HepG2 (cell line): ENCODE results near the gene TM6SF1. TPM values are rescaled to one million over a fixed set of nuclear protein-coding genes. Genes with fewer than 3 reads are reported as not detected.

Source experiments
- ATAC-seq: fragments of 200-7000 bp; cut with Tn5 transposase; 3 replicates; pipeline ENCODE4 v1.9.1; 2020; ENCODE audit warnings: mild to moderate bottlenecking, moderate library complexity
- BruUV-seq: library from RNA; stranded (reverse); fragments of 400-500 nt; replicated peaks from 2 replicates; lab custom pipeline; 2021; lab: Mats Ljungman, UMichigan
- CTCF ChIA-PET: fragments of 300-600 bp; formaldehyde crosslinking; extraction: SDS; loops from one replicate; lab custom pipeline; 2021; ENCODE audit warnings: low total read pairs, inconsistent platforms, low intra/inter-chr PET ratio; lab: Yijun Ruan, JAX
- POLR2A ChIA-PET: fragments of 350-600 bp; sonication (Branson Sonifier 250); formaldehyde crosslinking; loops from one replicate; lab custom pipeline; 2020; ENCODE audit warnings: antibody characterized with exemption, inconsistent platforms; lab: Yijun Ruan, JAX
- DNase-seq: peaks from one replicate; pipeline ENCODE4 v3.0.0-alpha.2; 2015; ENCODE audit warnings: low spot score
- FAIRE-seq: peaks from 3 replicates; lab custom pipeline; 2011; peaks lifted over from hg19 to GRCh38; lab: Jason Lieb, UNC
- H2AFZ ChIP-seq: one replicate; pipeline ENCODE4 v1.6.1; 2011; ENCODE audit warnings: low read length, inconsistent platforms
- H3K27ac ChIP-seq: fragments of 300-600 bp; 3 replicates; pipeline ENCODE4 v1.8.0; 2011; ENCODE audit warnings: mixed run types, mild to moderate bottlenecking, mixed read lengths, low read length, inconsistent platforms; ENCODE audit not compliant: insufficient read depth; ENCODE audit errors: extremely low read length
- H3K27me3 ChIP-seq, 2 experiments: fragments of 200-600 bp in 1 of 2; 2 replicates in 1 of 2; 3 replicates in 1 of 2; pipeline versions ENCODE4 v1.6.0 to v1.8.0; 2011; ENCODE audit warnings: low read length in 2 of 2, mild to moderate bottlenecking in 2 of 2, moderate library complexity in 2 of 2, inconsistent platforms in 1 of 2; ENCODE audit not compliant: insufficient read depth in 2 of 2, control insufficient read depth in 1 of 2
- H3K36me3 ChIP-seq, 2 experiments: fragments of 200-600 bp in 1 of 2; replicated peaks in 1 of 2; 2 replicates in 1 of 2; 3 replicates in 1 of 2; pipeline versions ENCODE4 v1.5.1 to v1.8.0; 2011; ENCODE audit warnings: low read length in 2 of 2, inconsistent platforms in 1 of 2; ENCODE audit not compliant: insufficient read depth in 2 of 2, control insufficient read depth in 1 of 2
- H3K4me1 ChIP-seq: 2 replicates; pipeline ENCODE4 v1.5.1; 2012; ENCODE audit warnings: low read length, inconsistent platforms; ENCODE audit not compliant: insufficient read depth
- H3K4me2 ChIP-seq: 2 replicates; pipeline ENCODE4 v1.6.0; 2011; ENCODE audit warnings: low read depth, low read length, inconsistent platforms
- H3K4me3 ChIP-seq, 3 experiments: fragments of 200-600 bp in 1 of 3; sonication (generic), shearing (Covaris generic) in 1 of 3; replicated peaks in 1 of 3; 2 replicates each; pipeline ENCODE4 v1.5.1; 2011 to 2016; ENCODE audit warnings: low read length in 3 of 3, inconsistent platforms in 2 of 3, low read depth in 2 of 3, mild to moderate bottlenecking in 2 of 3, control low read depth in 1 of 3, mixed read lengths in 1 of 3; ENCODE audit not compliant: insufficient read depth in 1 of 3
- H3K79me2 ChIP-seq: one replicate; pipeline ENCODE4 v1.6.1; 2011; ENCODE audit warnings: low read length, inconsistent platforms; ENCODE audit not compliant: insufficient read depth
- H3K9ac ChIP-seq: 2 replicates; pipeline ENCODE4 v1.6.0; 2011; ENCODE audit warnings: mild to moderate bottlenecking, low read depth, low read length, inconsistent platforms; ENCODE audit not compliant: insufficient read depth
- H3K9me3 ChIP-seq: 2 replicates; pipeline ENCODE4 v1.5.1; 2012; ENCODE audit warnings: mild to moderate bottlenecking, low read length
- H4K20me1 ChIP-seq: 2 replicates; pipeline ENCODE4 v1.6.0; 2011; ENCODE audit warnings: inconsistent platforms, mild to moderate bottlenecking, low read length, moderate library complexity; ENCODE audit not compliant: insufficient read depth
- HMG20A ChIP-seq: IDR thresholded peaks from 2 replicates; pipeline ENCODE4 v1.6.1; 2016; ENCODE audit warnings: borderline replicate concordance
- MAFK ChIP-seq, 2 experiments: IDR thresholded peaks in 1 of 2; conservative IDR thresholded peaks in 1 of 2; 2 replicates each; pipeline ENCODE4 v1.6.1; 2011; ENCODE audit warnings: improper control_type of control experiment in 2 of 2, low read length in 2 of 2
- MEIS2 ChIP-seq: sonication (generic); formaldehyde crosslinking; IDR thresholded peaks from 2 replicates; pipeline ENCODE4 v1.9.0; 2021; ENCODE audit warnings: mild to moderate bottlenecking, missing genetic modification reagents
- RFX1 ChIP-seq: fragments of 450-650 bp; IDR thresholded peaks from 2 replicates; pipeline ENCODE4 v1.6.1; 2017
- TOE1 ChIP-seq: sonication (generic); formaldehyde crosslinking; IDR thresholded peaks from 2 replicates; pipeline ENCODE4 v1.4.0; 2020; ENCODE audit warnings: mild to moderate bottlenecking, missing genetic modification reagents
- ZNF280D ChIP-seq: sonication (generic); formaldehyde crosslinking; IDR thresholded peaks from 2 replicates; pipeline ENCODE4 v1.5.1; 2020; ENCODE audit warnings: mild to moderate bottlenecking, missing genetic modification reagents
- ZNF547 ChIP-seq: sonication (generic); formaldehyde crosslinking; IDR thresholded peaks from 2 replicates; pipeline ENCODE4 v1.5.1; 2020; ENCODE audit warnings: mild to moderate bottlenecking, missing genetic modification reagents
- ZNF777 ChIP-seq: sonication (generic); formaldehyde crosslinking; IDR thresholded peaks from 2 replicates; pipeline ENCODE4 v1.4.0; 2020; ENCODE audit warnings: missing genetic modification reagents
- WGBS: methylation state at CpG from one replicate; pipeline ENCODE4 v1.1.6; 2017; ENCODE audit warnings: low lambda C conversion rate; 5-methylcytosine and 5-hydroxymethylcytosine counted together
- in situ Hi-C: cut with HindIII; loops from 2 replicates; pipeline ENCODE4 v1.10.0; 2017; ENCODE audit warnings: low pct_unique_long_range_greater_than_20kb; ENCODE audit not compliant: extremely low pct_ligation_motif_present
- intact Hi-C: fragments of 100-400 bp; cut with micrococcal nuclease; formaldehyde crosslinking; loops from one replicate; pipeline ENCODE4 v1.10.0; 2022; ENCODE audit not compliant: unreplicated experiment
- polyA plus RNA-seq, 8 experiments: library from polyadenylated mRNA; depleted of rRNA in 3 of 8; stranded (reverse) in 7 of 8; unstranded in 1 of 8; fragments of >200 nt; fragmentation: Illumina TruSeq in 4 of 8; extraction: Trizol in 4 of 8; gene quantifications; 2 replicates each; pipeline versions ENCODE4 v1.2.1 to v1.2.3, GENCODE V29; 2011 to 2016; ENCODE audit warnings: low read depth in 4 of 8, missing spikeins in 1 of 8, mixed read lengths in 1 of 8; ENCODE audit not compliant: insufficient read depth in 1 of 8
- total RNA-seq, 5 experiments: library from RNA; depleted of rRNA; stranded (reverse); fragments of >200 nt; fragmentation: Illumina TruSeq; extraction: Trizol; gene quantifications; 2 replicates each; pipeline ENCODE4 v1.2.3, GENCODE V29; 2016; ENCODE audit warnings: low read depth in 1 of 5
- TF ChIP-seq, protein P1 (sequence below): sonication (generic); formaldehyde crosslinking; IDR thresholded peaks from 2 replicates; pipeline ENCODE4 v1.4.0; 2020; ENCODE audit warnings: missing genetic modification reagents, borderline replicate concordance
- TF ChIP-seq, protein P2 (sequence below): sonication (generic); formaldehyde crosslinking; conservative IDR thresholded peaks from 2 replicates; pipeline ENCODE4 v1.4.0; 2020; ENCODE audit warnings: missing genetic modification reagents
- TF ChIP-seq, protein P3 (sequence below): sonication (generic); formaldehyde crosslinking; IDR thresholded peaks from 2 replicates; pipeline ENCODE4 v1.4.0; 2020; ENCODE audit warnings: mild to moderate bottlenecking, low read depth, missing genetic modification reagents

TM6SF1 gene
- total and polyA plus RNA-seq, 2 of the 13 experiments (the other 11 are each of a cell fraction or from before 2014, with no cell fraction given) = not detected

DNA sequence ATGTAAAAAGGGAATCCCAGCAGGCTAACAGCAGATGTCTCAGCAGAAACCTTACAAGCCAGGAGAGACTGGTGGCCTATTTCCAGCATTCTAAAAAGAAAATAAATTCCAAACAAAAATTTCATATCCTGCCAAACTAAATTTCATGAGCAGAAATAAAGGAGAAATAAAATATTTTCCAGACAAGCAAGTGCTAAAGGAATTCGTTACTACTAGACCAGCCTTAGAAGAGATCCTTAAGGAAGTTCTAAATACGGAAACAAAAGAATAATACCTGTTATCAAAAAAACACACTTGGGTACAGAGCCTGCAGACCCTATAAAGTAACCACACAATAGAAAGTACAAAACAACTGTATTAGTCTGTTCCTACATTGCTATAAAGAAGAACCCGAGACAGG is 58.8 kb downstream of the TM6SF1 start:
- DNase-seq = no peak
- WGBS = 13% methylated on average over 3 of the region's 3 CpGs
- TF ChIP-seq, protein P1, sequence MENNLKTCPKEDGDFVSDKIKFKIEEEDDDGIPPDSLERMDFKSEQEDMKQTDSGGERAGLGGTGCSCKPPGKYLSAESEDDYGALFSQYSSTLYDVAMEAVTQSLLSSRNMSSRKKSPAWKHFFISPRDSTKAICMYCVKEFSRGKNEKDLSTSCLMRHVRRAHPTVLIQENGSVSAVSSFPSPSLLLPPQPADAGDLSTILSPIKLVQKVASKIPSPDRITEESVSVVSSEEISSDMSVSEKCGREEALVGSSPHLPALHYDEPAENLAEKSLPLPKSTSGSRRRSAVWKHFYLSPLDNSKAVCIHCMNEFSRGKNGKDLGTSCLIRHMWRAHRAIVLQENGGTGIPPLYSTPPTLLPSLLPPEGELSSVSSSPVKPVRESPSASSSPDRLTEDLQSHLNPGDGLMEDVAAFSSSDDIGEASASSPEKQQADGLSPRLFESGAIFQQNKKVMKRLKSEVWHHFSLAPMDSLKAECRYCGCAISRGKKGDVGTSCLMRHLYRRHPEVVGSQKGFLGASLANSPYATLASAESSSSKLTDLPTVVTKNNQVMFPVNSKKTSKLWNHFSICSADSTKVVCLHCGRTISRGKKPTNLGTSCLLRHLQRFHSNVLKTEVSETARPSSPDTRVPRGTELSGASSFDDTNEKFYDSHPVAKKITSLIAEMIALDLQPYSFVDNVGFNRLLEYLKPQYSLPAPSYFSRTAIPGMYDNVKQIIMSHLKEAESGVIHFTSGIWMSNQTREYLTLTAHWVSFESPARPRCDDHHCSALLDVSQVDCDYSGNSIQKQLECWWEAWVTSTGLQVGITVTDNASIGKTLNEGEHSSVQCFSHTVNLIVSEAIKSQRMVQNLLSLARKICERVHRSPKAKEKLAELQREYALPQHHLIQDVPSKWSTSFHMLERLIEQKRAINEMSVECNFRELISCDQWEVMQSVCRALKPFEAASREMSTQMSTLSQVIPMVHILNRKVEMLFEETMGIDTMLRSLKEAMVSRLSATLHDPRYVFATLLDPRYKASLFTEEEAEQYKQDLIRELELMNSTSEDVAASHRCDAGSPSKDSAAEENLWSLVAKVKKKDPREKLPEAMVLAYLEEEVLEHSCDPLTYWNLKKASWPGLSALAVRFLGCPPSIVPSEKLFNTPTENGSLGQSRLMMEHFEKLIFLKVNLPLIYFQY (CRISPR knock-in tag) = no peak
- TF ChIP-seq, protein P2, sequence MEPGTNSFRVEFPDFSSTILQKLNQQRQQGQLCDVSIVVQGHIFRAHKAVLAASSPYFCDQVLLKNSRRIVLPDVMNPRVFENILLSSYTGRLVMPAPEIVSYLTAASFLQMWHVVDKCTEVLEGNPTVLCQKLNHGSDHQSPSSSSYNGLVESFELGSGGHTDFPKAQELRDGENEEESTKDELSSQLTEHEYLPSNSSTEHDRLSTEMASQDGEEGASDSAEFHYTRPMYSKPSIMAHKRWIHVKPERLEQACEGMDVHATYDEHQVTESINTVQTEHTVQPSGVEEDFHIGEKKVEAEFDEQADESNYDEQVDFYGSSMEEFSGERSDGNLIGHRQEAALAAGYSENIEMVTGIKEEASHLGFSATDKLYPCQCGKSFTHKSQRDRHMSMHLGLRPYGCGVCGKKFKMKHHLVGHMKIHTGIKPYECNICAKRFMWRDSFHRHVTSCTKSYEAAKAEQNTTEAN (CRISPR knock-in tag) = no peak
- TF ChIP-seq TOE1 (CRISPR knock-in tag) = no peak
- TF ChIP-seq, protein P3, sequence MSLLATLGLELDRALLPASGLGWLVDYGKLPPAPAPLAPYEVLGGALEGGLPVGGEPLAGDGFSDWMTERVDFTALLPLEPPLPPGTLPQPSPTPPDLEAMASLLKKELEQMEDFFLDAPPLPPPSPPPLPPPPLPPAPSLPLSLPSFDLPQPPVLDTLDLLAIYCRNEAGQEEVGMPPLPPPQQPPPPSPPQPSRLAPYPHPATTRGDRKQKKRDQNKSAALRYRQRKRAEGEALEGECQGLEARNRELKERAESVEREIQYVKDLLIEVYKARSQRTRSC (CRISPR knock-in tag) = no peak
- TF ChIP-seq ZNF547 (CRISPR knock-in tag) = no peak
- no peak for TF ChIP-seq ZNF777
- no peak for TF ChIP-seq MEIS2 (CRISPR knock-in tag)
- TF ChIP-seq HMG20A (CRISPR knock-in tag) = no peak
- no peak for TF ChIP-seq MAFK (conservative IDR thresholded peaks at IDR 0.05 in 1 of 2, IDR thresholded peaks at IDR 0.05 in 1 of 2; ENCODE audit: low read length in 2 of 2)
- TF ChIP-seq RFX1 = no peak
- no peak for TF ChIP-seq ZNF280D (CRISPR knock-in tag)
- no peaks in the 10 kb centered on the region; a peak in 1 of 5 replicates for H3K27me3 ChIP-seq
- BruUV-seq = no TSS peak
- no peak for ATAC-seq
- intact Hi-C loops (no loop called here), in situ Hi-C loops (no loop called here)
- no peak for FAIRE-seq
- no peak overlapping the region for H3K27ac ChIP-seq
- ChIA-PET POLR2A (no interaction called here), CTCF (no interaction called here)
- H3K4me3 ChIP-seq = no peak overlapping the region
- no peak overlapping the region for H2AFZ ChIP-seq
- no peaks in the 10 kb centered on the region for H3K36me3 ChIP-seq
- no peak overlapping the region for H3K4me2 ChIP-seq
- no peaks in the 10 kb centered on the region for H4K20me1 ChIP-seq
- H3K4me1 ChIP-seq = no peaks in the 10 kb centered on the region
- no peaks in the 10 kb centered on the region for H3K79me2 ChIP-seq
- no peaks in the 10 kb centered on the region for H3K9me3 ChIP-seq
- H3K9ac ChIP-seq = no peak overlapping the region
